Measurements from ENCODE around the gene C12orf60.
"Not testable (repeated sequence)": the region's sequence is repeated elsewhere in the genome, so short reads cannot be mapped to it uniquely, and the experiment has no call there.

C12orf60 gene

GRCh38 chr12:14803011-14803829, at the start of gene C12orf60, which contains the start of gene WBP11:
Gene C12orf60 (plus strand): TSS chr12:14803670. CDS start chr12:14822936, 19,266 bp downstream.
Gene WBP11 (minus strand): TSS chr12:14803478. CDS start chr12:14801383, 2,095 bp downstream.
- peak; percentile 100 for DNase-seq

- peak; percentile 28 for DNase-seq
Measured at GRCh38 chr12:14756334-14757143, 46.9 kb upstream of the C12orf60 start.

DNA sequence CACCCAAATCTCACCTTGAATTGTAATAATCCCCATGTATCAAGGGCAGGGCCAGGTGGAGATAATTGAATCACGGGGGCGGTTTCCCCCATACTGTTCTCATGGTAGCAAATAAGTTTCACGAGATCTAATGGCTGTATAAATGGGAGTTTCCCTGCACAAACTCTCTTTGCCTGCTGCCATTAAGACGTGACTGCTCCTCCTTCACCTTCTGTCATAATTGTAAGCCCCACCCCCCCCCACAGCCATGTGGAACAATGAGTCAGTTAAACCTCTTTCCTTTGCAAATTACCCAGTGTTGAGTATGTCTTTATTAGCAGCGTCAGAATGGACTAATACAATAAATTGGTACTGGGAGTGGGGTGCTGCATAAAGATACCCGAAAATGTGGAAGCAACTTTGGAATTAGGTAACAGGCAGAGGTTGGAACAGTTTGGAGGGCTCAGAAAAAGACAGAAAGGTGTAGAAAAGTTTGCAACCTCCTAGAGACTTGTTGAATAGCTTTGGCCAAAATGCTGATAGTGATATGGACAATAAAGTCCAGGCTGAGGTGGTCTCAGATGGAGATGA, 43.7 kb upstream of the C12orf60 start:
- not testable (repeated sequence) for DNase-seq

DNA sequence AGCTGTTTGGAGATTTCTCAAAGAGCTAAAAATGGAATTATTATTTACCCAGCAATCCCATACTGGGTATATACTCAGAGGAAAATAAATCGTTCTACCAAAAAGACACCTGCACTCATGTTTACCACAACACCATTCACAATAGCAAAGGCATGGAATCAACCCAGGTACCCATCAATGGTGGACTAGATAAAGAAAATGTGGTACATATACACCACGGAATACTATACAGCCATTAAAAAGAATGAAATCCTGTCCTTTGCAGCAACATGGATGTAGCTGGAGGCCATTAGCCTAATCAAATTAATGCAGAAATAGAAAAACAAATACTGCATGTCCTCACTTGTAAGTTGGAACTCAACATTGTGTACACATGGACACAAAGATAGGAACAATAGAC, 38.1 kb upstream of the C12orf60 start:
- DNase-seq = no peak

DNA sequence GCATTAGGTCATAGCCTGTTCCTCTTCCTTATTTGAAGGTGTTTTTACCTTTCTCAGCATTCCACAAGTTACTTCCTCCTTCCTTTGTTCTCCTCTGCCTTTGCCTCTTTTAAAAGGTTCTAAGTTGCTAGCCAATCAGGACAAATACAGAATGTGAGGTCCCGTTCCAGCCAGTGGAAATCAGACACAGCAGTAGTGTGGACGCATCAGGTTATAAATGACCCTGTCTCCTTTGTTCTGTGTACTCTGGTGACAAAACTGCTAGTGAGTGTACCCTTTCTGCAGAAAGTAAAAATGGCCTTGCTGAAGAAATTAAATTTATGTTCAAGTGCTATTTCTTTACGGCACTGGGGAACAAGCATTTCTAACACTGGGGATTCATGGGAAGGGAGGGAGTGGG, 37.5 kb upstream of the C12orf60 start:
- DNase-seq = not testable (repeated sequence)

- no peak for DNase-seq
Measured at GRCh38 chr12:14766649-14767215, 36.7 kb upstream of the C12orf60 start.

DNA sequence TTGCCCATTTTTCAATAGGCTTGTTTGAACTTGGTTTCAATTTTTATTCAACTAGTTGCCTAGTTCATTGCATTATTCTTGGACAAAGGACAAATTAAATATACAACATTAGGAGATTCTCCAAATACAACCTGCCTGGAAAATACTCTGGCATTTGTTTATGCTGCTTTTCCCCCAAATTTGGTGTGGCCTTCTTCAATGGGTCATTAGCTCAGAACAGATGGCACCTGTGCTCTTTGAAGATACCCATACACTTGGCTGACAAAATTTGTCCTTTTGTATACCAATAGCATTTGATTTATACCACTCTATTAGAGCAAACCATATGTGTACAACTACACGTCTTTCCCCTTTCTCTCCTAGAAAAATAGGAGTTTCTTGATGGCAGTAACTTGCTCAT, 35.9 kb upstream of the C12orf60 start:
- DNase-seq = no peak

DNA sequence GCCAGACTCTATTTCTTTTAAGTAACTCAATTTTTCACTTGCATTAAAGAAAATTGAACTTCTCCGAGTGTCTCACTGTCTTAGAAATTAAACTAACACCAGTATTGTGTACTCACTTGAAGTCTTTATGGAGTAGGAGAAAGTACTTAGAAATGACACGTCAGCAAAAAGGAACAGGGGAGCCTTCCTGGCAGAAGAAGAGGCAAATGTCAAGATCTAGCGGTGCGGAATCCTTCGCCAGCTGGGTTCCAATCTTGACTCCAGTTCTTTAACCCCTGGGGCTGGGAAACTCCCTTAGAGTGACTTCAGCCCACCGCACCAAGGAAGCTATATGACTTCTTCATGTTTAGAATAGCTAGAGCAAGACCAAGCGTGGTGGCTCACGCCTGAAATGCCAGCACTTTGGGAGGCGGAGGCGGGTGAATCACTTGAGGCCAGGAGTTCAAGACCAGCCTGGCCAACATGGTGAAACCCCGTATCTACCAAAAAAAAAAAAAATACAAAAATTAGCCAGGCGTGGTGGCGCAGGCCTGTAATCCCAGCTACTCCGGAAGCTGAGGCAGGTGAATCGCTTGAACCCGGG, 34.6 kb upstream of the C12orf60 start:
- DNase-seq = no peak

DNA sequence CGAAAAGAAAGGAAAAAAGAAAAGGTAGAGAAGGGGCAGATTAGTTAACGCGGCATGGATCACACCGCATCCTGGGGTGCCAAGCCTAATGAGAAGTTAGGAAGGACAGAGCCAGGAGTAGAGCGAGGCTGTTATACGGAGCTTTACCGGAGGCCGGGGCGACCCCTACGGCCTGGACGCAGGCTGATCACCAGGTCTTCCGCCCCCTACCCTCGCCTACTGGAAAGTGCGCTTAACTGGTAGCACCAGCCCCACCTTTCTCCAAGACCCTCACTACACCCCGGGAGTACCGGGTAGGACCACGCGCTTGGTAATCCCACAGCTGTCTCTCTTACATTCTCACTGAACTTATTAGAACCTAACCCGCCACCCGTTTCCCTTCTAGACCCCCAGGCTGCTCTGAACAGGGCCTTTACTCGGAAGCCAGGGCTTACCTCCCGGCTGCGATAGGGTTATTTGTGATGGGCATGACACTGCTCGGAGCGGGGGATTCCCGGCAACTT, 34.0 kb upstream of the C12orf60 start:
- peak; percentile 62 for DNase-seq

GRCh38 chr12:14769969-14770495, 33.4 kb upstream of the C12orf60 start:
- peak; percentile 89 for DNase-seq

- DNase-seq = peak; percentile 94
Measured at GRCh38 chr12:14770496-14771461, 32.7 kb upstream of the C12orf60 start.

GRCh38 chr12:14771651-14772137, 31.8 kb upstream of the C12orf60 start:
- DNase-seq = peak; percentile 40

- no peak for DNase-seq
Measured at GRCh38 chr12:14772946-14773345, 30.5 kb upstream of the C12orf60 start.

- peak; percentile 49 for DNase-seq
Measured at GRCh38 chr12:14773685-14774073, 29.8 kb upstream of the C12orf60 start.

DNA sequence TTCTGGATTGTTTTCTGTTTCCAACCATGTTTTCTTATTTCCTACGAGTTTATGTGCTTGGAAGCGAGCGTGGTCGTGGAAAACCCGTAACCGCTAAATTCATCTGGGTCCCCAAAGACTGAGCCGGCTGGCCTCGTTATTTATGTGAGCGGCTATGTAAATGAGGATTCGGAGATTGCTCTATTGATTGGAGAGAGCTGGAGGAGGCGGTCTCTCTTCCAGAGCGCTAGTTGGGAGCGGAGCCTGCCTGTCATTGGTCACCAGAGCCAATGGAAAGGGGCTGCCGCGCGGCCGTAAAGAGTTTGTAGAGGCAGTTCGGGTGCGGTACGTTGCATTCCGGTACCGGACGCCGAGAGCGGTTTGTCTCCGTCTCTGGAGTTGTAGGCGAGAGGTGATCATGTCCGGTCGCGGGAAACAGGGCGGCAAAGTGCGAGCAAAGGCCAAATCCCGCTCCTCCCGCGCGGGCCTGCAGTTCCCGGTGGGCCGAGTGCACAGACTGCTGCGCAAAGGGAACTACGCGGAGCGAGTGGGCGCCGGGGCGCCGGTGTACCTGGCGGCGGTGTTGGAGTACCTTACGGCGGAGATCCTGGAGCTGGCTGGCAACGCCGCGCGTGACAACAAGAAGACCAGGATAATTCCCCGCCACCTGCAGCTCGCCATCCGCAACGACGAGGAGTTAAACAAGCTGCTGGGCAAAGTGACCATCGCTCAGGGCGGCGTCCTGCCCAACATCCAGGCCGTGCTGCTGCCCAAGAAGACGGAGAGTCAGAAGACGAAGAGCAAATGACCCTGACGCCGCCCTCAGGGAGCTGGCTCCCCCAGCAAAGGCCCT, 29.2 kb upstream of the C12orf60 start:
- peak; percentile 99 for DNase-seq

DNA sequence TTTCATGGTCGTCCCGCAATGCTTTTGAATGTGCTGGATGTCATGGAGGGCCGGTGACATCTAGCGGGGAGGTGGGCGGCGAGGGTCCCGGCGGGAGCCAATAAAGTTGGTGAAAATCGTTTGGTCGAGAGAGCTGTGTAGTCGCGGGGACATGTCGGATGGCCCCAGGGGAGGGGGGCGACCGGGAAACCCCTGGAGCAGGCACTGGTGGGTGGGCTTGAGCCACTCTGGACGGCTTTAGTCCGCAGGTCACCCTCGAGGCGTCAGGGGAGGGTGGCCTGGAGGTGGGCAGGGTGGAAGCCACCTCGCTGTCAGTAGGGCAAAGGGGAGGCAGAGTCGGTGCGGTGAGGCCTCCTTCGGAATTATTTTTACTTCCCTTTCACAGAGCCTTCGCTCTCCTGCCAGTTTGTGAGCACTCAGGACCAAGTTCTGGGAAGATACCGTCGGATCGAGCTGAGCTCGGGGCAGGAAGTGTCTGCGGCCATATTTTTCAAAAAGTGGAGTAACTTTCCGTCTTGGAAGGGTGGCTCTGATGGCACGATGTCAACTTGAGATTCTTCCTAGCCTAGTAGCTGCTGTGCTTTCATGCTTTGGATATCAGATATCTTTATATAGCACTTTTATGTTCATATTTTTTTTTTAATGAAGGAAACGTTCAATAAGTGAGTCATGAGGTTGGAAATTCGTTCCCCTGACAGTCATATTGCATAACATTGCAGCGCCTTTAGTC, 28.4 kb upstream of the C12orf60 start:
- peak; percentile 64 for DNase-seq

DNA sequence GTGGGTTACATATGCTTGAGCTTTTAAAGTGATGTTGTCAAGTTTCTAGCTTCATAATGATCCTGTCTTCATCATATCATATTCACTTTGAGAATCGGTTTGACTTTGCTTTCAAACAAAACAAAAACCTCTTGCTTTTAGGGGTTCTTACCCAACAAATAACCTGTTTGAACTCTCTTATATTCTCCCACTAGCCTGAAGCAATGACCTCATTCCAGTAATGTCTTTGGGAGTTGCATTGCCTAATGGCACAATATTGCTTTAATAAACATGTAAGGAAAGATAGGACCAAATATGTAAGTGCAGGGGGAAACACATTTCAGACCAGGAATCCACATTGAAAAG, 27.9 kb upstream of the C12orf60 start:
- DNase-seq = no peak

DNA sequence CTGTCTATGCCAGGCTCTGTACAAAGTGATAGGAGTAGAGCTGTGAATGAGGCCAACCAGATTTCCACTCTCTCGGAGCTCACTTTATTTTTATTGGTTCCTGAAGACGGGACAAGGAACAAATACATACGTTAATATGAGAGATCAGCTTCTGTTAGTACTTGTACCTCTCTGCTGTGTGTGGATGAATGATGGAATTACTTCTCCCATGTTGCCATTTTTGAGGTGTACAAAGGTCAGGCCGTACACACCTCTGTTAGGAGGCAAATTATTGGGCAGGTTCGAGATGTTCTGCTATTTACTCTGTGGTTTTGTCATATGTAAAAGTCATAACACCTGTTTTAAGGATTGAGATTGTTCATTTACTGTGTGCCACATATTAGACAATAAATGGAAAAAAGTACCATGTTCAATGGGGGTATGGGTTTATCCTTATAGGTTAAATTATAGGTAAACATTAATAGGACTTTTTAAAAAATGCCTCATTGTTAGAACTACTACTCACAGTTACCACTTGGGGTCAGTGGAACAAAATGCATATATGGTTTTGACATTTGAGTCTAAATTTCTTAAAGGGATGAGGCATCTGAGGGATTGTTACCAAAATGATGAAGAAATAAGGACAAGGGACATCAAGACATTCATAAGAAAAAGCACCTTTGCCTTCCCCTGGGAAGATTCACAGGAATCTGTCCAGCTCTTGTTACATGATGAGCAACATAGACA, 27.1 kb upstream of the C12orf60 start:
- DNase-seq = peak; percentile 69

DNA sequence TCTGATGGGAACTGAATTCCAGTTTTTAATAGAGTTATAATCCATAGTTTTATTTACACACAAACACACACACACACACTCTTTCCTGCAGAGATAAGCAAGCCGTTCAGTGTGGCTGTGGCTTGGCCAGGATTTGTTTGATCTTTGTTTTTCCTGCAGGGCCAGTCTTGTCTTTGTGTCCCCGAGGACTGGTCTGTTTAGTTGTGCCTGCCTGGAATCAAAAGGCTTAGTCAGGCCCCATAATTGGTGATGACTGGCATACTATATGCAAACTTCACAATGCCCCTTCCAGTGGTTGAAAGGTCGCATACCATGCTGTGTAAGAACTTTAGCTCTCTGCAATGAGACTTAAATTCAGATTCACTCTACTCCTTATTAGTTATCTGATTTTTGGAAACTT, 26.2 kb upstream of the C12orf60 start:
- DNase-seq = no peak

All from hematopoietic multipotent progenitor cell treated with erythropoietin and hydrocortisone succinate and interleukin-3 and kit ligand, for 6 days (in vitro differentiated cells).